ENCODE measurements around the gene MYT1.

Gene MYT1

DNA sequence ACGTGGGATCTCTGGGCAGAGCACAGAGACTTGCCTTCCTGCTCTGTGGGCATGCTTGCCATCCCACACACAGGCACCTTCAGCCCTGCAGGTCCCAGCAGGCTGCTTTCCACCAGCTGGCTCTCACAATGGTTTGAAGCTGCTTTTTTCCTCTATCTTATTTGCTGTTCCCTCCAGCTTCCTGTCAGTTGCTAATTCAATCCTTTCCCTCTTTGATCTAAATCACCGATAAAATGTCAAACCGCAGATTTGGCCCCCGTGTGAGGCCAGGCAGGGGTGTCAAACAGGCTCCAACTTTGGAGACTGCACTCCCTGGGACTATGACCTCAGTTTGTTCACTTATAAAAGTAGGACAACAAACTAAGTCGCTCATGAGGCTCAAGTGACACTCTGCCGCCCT, 50.7 kb downstream of the MYT1 start:
- TF ChIP-seq, protein P1, sequence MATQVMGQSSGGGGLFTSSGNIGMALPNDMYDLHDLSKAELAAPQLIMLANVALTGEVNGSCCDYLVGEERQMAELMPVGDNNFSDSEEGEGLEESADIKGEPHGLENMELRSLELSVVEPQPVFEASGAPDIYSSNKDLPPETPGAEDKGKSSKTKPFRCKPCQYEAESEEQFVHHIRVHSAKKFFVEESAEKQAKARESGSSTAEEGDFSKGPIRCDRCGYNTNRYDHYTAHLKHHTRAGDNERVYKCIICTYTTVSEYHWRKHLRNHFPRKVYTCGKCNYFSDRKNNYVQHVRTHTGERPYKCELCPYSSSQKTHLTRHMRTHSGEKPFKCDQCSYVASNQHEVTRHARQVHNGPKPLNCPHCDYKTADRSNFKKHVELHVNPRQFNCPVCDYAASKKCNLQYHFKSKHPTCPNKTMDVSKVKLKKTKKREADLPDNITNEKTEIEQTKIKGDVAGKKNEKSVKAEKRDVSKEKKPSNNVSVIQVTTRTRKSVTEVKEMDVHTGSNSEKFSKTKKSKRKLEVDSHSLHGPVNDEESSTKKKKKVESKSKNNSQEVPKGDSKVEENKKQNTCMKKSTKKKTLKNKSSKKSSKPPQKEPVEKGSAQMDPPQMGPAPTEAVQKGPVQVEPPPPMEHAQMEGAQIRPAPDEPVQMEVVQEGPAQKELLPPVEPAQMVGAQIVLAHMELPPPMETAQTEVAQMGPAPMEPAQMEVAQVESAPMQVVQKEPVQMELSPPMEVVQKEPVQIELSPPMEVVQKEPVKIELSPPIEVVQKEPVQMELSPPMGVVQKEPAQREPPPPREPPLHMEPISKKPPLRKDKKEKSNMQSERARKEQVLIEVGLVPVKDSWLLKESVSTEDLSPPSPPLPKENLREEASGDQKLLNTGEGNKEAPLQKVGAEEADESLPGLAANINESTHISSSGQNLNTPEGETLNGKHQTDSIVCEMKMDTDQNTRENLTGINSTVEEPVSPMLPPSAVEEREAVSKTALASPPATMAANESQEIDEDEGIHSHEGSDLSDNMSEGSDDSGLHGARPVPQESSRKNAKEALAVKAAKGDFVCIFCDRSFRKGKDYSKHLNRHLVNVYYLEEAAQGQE (IDR thresholded peaks at IDR 0.05; ENCODE audit: insufficient replicate concordance, low read depth) = no peak
- TF ChIP-seq POLR2AphosphoS5 (IDR thresholded peaks at IDR 0.05; ENCODE audit: low read depth) (no peak), GABPA (IDR thresholded peaks at IDR 0.05; ENCODE audit: low read depth) (no peak), SPI1 (IDR thresholded peaks at IDR 0.05; ENCODE audit: borderline replicate concordance, low read depth) (no peak)
- TF ChIP-seq, protein P2, sequence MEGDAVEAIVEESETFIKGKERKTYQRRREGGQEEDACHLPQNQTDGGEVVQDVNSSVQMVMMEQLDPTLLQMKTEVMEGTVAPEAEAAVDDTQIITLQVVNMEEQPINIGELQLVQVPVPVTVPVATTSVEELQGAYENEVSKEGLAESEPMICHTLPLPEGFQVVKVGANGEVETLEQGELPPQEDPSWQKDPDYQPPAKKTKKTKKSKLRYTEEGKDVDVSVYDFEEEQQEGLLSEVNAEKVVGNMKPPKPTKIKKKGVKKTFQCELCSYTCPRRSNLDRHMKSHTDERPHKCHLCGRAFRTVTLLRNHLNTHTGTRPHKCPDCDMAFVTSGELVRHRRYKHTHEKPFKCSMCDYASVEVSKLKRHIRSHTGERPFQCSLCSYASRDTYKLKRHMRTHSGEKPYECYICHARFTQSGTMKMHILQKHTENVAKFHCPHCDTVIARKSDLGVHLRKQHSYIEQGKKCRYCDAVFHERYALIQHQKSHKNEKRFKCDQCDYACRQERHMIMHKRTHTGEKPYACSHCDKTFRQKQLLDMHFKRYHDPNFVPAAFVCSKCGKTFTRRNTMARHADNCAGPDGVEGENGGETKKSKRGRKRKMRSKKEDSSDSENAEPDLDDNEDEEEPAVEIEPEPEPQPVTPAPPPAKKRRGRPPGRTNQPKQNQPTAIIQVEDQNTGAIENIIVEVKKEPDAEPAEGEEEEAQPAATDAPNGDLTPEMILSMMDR (IDR thresholded peaks at IDR 0.05; ENCODE audit: insufficient read depth, low read length) = no peak
- DNase-seq (ENCODE audit: low read depth in 1 of 2, low spot score in 1 of 2) = no peak
- Histone ChIP-seq H3K27ac (replicated peaks) (no peak overlapping the region), H3K4me3 (replicated peaks; ENCODE audit: insufficient read depth, low read length) (no peak overlapping the region), H3K27me3 (ENCODE audit: insufficient read depth, poor library complexity, severe bottlenecking) (peaks cover 7% of the 10 kb centered on the region)

DNA sequence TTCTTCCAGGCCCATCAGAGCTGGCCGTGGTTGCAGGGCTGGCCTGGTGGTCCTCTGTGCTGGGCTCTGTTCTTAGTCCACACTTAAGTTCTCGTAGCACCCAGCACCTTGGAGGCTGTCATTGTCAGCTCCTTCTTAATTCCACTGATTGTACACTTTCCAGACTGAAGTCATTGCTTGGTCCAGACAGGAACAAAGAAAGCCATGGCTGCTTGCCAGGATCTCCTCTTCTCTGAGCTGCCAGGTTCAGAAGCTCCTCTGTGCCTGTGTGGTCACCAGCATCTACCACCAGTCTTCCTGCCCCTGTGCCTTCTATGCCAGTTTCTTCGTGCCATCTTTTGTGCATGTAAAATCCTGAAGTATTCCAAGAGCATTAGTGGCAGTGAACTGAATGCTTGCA, 51.8 kb downstream of the MYT1 start:
- no peak for DNase-seq (ENCODE audit: low read depth in 1 of 2, low spot score in 1 of 2)
- TF ChIP-seq, protein P1 (IDR thresholded peaks at IDR 0.05; ENCODE audit: insufficient replicate concordance, low read depth) = no peak
- TF ChIP-seq GABPA (IDR thresholded peaks at IDR 0.05; ENCODE audit: low read depth) (no peak), POLR2AphosphoS5 (IDR thresholded peaks at IDR 0.05; ENCODE audit: low read depth) (no peak), SPI1 (IDR thresholded peaks at IDR 0.05; ENCODE audit: borderline replicate concordance, low read depth) (no peak)
- TF ChIP-seq, protein P2 (IDR thresholded peaks at IDR 0.05; ENCODE audit: insufficient read depth, low read length) = no peak
- peaks cover 7% of the 10 kb centered on the region for H3K27me3 ChIP-seq (ENCODE audit: insufficient read depth, poor library complexity, severe bottlenecking)
- H3K4me3 ChIP-seq (replicated peaks; ENCODE audit: insufficient read depth, low read length) = no peak overlapping the region
- no peak overlapping the region for H3K27ac ChIP-seq (replicated peaks)

DNA sequence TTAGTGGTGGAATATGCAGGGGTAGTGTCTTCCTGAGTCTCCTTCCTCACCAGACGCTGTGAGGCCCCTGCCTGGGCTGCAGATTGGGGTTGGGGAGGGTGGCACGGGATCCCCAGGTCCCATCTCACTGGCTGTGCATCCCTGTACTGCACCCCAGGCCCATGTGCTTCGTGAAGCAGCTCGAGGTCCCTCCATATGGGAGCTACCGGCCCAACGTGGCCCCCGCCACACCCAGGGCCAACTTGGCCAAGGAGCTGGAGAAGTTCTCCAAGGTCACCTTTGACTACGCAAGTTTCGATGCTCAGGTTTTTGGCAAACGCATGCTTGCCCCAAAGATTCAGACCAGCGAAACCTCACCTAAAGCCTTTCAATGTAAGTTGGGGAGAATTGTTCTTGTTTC, 52.7 kb downstream of the MYT1 start:
- H3K4me3 ChIP-seq (replicated peaks; ENCODE audit: insufficient read depth, low read length) = no peak overlapping the region
- H3K27me3 ChIP-seq (ENCODE audit: insufficient read depth, poor library complexity, severe bottlenecking) = peaks cover 7% of the 10 kb centered on the region
- no peak for DNase-seq (ENCODE audit: low read depth in 1 of 2, low spot score in 1 of 2)
- no peak overlapping the region for H3K27ac ChIP-seq (replicated peaks)
- TF ChIP-seq, protein P1 (IDR thresholded peaks at IDR 0.05; ENCODE audit: insufficient replicate concordance, low read depth) = no peak
- TF ChIP-seq SPI1 (IDR thresholded peaks at IDR 0.05; ENCODE audit: borderline replicate concordance, low read depth) = no peak
- TF ChIP-seq, protein P2 (IDR thresholded peaks at IDR 0.05; ENCODE audit: insufficient read depth, low read length) = no peak
- no peak for TF ChIP-seq POLR2AphosphoS5 (IDR thresholded peaks at IDR 0.05; ENCODE audit: low read depth)
- TF ChIP-seq GABPA (IDR thresholded peaks at IDR 0.05; ENCODE audit: low read depth) = no peak
